HG03280 (cell line): Measurements from ENCODE around the gene IFRD1.
A peak's percentile ranks its signal among the peaks of the same experiment; 100 is the strongest.

Source experiments
- ATAC-seq: cut with Tn5 transposase; IDR thresholded peaks from one replicate; pipeline ENCODE4 v1.9.1; 2021; ENCODE audit warnings: mild to moderate bottlenecking, moderate library complexity; ENCODE audit not compliant: unreplicated experiment

IFRD1 gene

DNA sequence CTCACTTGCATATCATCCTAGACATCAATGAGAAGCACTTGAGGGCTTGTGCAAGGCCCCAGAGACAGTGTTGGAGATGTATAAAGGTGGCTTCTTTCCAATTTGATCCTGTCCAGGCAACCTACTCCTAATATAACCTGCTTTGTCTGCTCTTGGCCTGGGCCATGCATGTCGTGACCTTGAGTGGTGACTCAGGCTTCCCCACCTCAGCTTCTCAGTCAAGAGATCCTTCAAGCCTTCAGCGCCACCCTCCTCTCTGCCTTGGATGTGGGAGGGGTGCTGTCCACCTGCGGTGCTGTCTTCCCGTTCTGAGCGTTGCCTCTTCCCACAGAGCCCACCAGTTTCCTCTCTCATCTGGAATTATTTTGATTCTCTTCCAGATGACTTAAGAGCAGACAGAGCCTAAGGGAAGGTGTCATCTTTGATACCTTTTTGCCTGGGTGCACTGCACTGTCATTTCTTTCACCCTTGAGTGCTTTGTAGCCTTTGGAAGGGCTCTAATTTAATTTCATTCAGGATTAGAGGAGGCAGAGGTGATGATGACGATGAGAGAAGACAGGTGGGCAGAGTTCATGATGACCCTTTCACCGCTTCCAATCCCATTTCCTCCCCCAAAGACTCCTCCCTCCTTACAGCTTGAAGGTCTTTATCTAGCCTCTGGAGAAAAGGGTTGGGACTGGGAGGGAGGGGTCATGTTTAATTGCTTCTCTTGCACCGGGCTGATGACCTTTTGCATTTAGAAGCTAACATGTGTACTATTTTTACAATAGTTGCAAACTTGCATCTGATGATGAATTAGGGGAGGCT is 37.4 kb downstream of the IFRD1 start:
- no peak for ATAC-seq

DNA sequence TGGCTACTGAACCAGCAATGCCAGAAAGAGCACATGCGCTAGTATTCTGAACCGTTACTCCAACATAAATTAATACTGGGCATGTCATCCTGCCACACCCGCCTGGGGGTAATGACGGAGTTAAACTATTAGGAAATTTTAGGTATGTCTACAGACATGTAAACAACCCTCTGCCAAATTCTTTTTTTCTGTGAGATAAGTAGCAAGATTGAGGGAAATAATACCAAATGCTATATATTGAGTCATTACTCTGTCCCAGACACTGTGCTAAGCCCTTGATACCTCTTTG is 37.9 kb downstream of the IFRD1 start:
- no peak for ATAC-seq

DNA sequence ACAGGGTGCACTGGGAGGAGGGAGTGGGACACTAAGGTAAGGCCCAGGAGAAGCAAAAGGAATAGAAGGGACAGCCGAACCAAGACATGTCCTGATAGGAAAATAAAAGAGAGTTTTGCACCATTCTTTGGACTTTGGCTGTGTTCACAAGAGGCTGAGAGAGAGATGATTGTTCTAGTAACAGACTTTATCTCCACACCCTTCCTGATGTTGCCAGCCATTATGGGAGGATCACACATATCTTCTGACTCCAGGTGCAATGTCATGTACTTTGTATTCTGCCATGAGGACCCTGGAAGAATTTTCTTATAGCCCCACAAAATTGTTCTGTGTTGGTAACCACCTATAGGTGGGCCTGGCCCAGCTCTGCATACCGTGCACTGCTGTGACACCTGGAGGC is 41.9 kb downstream of the IFRD1 start:
- no peak for ATAC-seq

DNA sequence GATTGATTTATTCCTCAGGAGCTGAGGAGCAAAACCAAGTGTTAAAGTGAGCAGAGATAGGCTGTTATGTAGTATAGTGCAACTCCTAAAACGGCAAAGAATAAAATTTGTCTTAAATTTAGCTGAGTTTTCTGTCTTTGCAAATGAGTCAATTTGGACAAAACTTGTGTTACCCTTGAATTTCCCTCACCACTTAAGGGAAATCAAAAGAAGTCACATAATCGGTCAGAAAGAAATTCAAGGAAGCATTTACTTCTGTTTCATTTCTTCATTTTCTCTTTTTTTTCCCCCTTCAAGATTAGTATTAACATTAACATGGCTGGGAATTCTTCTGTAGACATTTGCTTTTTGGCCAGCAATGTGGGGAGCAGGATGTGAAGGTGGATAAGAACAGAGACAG is 44.4 kb downstream of the IFRD1 start:
- ATAC-seq: no peak

DNA sequence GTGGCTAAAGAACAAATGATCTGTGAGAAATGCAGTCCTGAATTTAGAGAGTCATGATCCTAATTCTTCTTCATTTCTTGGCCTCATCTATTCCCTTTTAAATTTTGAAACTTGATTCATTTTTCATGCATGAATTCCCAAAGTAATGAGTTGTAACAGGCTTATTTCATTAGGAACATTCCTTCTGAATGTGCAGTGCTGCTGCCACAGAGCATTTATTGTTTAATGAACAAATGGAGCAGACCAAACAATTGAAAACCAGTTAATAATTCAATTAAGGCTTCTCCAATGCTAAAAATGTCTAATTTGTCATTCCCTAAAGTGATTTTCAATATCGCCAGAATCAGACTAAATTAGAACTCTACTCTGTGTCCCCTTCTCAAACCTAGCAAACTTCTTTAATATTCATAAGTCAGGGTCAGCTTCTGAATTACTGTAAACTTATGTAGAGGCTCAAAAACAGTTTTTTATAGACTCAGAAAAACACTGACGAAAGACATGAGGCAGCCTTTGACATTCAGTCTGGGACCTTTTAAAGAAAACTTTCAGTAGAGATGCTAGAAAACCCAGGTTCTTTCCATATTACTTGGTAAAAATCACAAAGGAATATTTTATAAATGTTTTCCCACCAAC is 45.0 kb downstream of the IFRD1 start:
- ATAC-seq: no peak

DNA sequence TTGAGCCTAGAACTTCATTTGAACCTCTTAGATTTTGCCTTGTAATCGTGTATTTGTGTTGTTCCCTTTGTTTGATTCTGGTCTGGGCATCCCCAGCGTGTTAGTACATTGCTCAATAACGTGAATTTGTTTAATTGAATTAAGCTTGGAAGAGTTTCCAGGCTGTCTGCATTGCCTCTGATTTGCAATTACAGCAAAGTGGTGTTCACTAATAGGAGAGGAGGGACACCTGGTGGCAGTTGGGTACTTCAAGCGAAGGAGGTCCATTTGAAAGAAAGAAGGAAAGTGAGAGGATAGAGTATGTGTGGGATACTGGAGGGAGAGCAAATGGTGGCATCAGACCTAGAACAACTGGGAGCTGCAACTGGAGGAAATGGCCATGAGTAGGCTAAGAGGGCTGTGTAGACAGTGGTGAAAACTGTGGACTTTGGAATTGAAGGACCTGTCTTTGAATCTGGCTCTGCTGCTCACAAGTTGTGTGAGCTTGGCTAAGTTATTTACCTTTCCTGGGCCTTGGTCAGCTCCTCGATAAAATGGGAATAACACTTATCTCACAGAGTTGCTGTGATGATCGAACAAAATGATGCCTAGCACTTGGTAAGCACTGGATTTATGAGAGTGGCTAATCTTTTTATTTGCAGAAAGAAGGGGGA is 45.7 kb downstream of the IFRD1 start:
- ATAC-seq: peak; percentile 58

DNA sequence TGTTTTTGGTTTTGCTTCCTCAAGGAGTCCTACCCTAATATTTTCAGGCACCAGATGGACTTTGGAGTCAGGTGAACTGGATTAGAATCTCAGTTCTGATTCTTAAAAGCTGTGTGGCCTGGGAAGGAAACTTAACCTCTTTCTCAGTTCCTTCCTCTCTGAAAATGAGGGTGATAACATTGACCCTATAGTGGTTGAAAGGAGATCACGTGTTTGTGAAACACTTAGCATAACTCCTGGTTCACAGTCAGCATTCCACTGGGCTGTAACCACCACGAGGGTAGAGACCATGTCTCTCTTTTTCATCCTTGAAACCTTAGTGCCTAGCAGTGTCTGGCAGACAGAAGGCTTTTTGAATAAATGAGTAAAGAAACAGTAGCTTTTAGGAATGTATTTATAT is 47.2 kb downstream of the IFRD1 start:
- no peak for ATAC-seq

DNA sequence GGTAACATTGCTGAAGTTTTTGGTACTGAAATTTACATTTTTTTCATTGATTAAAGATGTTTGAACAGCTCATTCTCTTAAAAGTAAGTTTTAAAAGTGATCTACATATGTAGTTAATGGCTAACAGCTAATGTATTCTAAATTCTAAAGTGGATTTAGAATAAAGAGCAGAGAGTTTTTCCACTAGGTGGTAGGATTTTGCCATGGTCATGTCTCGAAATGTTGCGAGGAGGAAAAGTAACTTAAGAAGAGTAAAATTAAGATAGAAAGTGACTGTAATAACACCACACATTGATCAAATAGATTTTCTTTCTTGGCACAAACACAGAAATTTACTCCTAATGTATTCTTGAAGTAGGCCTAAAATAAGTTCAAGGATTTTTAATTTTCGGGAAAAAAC is 50.4 kb downstream of the IFRD1 start:
- no peak for ATAC-seq

DNA sequence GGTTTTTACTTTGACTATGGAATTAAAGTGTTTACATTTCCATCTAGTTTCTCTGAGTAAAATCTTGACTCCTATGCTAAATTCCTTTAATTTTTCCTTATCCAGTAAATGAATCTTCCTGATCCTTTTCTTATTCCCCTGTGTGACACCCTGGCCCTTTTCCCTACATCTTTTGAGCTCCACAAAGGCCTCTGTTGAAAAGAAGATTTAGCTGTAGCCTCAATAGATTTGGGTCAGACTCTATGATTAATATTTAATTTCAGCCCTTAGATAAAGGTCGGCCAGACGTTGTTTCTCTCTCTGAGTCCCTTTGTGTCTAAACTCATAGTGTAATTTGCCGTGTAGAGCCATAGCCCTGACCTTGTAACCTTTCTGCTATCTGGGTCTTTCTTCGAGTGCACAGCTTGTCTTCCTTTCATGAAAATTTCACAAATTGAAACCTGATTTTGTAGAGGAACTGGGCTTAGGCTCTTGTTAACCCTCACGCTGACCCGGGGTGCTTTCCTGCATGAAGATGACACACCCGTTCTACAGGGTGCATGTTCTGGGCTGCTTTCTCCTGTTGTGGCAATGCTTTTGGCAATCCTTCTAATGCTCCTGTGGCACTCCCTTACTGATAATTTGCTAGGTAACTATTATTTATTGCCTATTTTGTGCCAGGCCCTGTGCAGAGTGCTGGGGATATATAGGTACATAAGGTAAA is 51.7 kb downstream of the IFRD1 start:
- ATAC-seq: no peak

DNA sequence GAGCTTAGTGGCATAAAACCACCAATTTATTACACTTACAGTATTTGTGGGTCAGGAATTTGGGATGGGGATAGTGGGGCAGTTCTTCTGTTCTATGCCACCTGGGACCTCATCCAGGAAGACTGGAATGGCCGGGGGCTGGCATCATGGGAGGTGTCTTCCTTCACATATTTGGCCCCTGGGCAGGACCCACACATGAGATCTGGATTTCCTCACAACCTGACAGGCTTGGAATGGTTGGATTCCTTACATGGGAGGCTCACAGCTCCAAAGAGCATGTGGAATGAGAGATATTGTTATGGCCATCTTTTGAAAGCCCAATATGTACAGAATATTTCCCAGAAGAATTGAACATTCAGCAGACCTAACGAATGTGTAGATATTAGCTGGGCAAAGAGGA is 52.4 kb downstream of the IFRD1 start:
- ATAC-seq: no peak

DNA sequence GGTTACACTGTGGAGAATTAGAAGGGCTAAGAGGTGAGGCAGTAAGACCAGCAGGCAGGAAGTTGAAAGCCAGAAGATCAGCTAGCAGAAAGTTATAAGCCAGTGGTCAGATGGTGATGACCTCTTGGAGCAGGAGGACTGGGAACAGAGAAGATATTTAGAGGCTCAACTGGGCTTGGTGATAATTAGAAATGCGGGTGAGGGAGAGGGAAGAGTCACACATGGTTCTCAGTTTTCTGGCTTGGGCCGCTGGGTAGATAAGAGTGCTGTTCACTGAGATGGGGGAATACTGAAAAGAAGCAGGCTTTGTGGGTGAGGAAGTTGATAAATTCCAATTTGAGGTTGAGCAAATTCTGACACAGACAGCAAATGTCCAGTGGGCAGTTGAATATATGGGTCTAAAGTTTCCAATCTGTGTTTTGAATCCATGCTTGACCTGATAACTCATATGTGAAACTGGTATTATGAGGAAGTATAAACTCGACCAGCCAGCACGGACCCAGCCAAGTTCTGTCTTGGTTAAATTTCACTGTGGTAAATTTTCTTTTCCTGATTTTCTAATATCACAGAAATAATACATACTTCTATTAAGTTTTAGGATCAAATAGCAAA is 53.2 kb downstream of the IFRD1 start:
- no peak for ATAC-seq

DNA sequence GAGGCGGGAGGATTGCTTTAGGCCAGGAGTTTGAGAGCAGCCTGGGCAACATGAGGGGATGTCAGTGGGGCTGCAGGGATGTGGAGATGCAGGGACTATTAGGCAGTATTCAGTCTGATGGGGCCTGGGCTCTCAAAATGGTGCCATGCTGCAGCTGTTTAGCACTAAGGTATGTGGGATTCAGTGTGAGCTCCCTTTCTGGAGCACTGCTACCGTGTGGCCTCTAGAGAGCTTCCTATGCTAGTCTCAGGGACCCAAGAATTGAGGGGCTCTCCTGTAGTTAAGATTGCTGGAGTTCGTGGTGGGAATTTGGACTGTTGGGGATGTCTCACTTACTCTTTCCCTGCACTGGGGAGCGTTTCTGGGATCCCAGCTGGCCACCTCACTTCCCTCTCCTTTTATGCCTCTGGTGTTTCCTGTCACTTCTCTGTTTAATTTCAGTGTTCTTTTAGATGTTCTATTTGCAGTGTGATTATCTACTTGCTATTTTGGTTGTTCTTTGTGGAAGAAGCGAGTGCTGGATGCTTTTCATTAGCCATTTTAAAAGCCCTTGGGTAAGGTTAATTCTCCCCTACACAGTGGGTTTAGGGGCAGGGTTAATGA is 53.9 kb downstream of the IFRD1 start:
- no peak for ATAC-seq

DNA sequence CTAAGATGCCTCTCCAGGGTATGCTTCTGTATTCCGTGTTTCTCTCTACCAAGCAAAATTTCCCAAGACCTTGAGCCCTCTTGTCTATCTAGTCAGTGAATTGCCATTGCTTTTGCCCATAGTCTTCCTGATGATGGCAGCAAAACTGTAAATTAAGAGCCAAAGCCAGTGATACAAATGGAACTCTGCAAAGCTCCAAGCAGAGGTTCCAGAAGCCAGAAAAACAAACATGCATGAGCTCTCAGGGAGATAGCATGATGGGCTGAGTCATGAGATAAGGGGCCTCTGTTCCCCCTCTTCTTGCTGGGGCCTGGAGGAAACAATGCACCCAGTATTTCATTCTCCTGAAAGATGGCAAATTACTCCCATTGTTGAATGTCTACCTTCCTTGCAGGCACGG is 55.2 kb downstream of the IFRD1 start:
- no peak for ATAC-seq

DNA sequence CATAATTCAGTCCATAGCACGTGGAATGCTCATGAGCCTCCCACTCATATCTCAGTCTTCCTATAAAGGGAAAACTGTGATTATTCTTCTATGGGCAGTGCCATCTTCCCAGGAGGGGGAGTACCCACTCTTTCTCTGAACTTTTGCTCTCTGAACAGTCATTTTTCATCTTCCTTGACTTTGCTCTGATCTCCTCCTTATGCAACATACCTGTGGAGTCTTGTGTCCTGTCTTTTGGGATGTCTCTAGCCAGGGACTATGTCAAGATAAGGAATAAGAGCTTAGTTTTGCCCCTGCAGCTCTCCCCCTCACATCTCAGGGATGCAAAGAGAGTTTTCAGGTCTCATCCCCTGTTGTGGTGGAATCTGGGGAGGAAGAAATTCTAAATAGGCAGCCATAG is 58.1 kb downstream of the IFRD1 start:
- ATAC-seq: no peak

DNA sequence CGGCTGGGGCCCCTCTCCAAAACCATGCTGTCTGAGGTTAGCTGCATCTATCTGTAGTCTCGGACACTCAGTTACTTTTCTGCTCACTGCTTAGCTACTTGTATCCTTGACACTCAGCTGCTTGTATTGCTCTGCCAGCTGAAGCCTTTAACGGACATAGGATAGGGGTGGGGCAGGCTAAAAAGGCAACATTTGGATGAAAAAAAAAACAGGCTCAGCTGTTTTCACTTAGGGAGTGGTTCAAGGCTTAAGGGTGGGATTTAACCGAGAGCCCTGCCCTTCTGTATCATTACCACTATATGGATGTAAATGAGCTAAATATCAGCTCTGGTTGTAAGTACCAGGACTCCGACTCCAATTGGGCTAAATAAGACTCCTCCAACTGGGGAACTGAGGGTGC is 59.1 kb downstream of the IFRD1 start:
- no peak for ATAC-seq

DNA sequence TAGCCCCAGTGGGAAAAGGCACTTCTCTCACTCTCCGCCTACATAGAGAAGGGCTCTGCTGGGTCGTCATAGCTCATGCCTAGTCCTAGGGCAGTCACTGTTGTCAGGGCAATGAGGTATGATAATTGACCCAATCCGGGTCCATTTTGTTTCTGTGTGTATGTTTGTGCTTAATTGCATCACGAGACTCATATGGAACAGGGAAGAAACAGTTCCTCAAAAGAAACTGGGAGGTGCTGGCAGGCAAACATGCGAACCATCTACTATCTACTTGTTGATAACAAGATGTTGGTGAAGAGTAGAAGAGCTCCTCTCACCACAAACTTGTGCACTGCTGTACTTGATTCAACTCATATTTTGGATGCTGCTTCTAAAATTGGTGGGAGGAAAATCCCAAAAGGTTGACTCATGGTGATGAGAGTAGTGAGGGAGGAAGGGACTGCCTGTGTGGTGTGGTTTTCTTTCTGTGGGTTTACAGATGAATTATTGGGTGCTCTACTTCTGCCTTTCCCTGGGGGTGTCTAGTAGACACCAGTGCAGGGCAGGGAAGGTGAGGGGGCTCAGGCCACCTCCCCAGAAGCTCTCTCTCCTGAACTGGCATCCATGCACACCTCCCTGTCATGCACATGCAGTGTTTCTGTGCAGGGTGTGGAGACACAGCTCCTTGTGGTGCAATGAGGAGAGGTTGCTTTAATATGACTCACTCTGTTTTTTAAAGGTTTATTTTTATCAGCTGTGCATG is 59.9 kb downstream of the IFRD1 start:
- no peak for ATAC-seq

DNA sequence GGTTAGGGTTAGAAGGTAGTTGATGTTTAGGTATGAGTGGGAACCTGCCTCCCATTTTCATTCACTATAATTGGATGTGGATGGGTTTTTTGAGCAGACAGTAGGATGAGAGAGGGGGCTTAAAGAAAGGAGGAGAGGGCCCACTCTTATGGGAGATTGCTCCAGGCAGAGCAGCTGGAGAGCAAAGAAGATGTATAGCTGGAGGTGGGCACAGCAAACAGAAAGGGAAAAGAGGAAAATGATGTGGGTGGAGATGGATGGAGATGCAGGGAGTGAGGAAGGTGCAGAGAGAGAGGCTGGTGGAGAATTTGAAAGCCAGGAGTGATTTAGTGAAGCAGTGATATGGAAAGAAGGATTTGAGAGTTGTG is 60.5 kb downstream of the IFRD1 start:
- ATAC-seq: no peak

DNA sequence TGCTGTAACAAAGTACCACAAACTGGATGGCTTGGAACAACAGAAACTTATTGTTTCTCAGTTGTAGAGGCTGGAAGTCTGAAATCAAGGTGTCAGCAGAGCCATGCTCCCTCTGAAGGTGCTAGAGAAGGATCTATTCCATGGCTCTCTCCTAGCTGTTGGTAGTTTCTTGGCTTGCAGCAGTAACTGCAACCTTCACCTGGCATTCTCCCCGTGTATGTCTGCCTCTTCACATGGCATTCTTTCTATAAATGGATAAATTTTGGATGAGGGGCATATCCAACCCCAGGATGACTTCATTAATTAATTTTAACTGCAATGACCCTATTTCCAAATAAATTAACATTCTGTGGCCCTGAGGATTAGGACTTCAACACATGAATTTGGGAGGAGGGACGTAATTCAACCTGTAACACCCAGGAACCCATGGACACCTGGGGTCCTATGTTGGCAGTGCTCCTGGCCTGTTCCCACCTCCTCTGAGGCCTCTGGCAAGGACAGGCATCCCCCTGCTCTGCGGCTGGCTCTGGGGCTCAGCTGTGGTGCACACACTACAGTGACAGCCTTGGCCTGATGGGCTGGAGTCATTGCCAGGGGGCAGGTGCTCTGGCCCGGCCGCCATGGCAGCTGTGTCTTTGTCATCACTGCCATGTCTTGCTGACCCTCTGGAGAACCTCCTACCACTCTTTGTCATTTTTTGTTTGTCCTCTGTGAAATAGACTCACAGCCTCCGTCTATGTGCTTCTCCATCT is 61.4 kb downstream of the IFRD1 start:
- no peak for ATAC-seq

DNA sequence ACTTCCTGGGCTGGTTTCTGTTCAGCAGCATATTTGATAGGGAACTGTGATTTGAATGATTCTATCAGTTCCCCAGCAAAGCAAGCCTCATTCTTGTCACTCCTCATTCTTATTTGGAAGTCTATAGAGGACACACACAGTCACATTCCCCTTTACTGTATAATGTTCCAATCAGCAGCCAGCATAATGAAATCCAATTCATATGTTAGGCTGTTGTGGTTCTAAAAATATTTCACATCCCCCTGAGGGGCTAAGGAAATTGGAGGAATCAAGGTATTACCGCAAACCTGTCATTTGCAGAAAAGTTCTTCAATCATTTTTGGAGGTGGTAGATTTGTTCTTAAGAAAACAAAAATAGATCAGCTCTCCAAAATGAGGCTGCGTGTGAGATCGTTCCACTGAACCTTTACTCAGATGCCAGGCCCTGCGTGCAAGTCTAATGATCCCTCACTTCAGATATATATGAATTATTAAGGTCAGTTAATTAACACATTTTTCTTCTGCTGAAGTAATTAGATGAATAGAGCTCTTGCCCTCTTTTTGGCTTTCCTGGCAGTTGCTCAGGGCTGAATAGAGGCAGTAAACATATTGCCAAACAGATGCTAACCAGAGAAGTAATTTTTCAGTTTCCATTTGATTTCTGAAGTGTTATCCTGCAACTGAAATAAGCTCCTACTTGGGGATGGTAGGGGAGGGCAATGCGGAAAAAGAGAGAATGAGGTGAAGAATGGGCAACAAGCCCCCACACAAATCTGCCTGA is 62.4 kb downstream of the IFRD1 start:
- ATAC-seq: no peak
